GM12864 (cell line): ENCODE measurements around the gene AGRN.
"Not testable (repeated sequence)": the region's sequence is repeated elsewhere in the genome, so short reads cannot be mapped to it uniquely, and the experiment has no call there.

ENCODE experiments used
- DNase-seq: peaks from one replicate; pipeline ENCODE4 v3.0.0-alpha.2; 2011; ENCODE audit warnings: low read depth
- H3K4me3 ChIP-seq: 2 replicates; pipeline ENCODE4 v1.5.1; 2011; ENCODE audit warnings: mild to moderate bottlenecking, low read depth, low read length, control low read depth
- CTCF ChIP-seq: IDR thresholded peaks from 2 replicates; pipeline ENCODE4 v1.5.1; 2011; ENCODE audit warnings: low read depth, mild to moderate bottlenecking, moderate library complexity, low read length, control low read depth, inconsistent platforms; ENCODE audit errors: missing control alignments

Gene AGRN

GRCh38 chr1:1013922-1014648 lies 5.8 kb upstream of the AGRN start:
- DNase-seq, result no peak
- peak overlapping the region; percentile 100 for H3K4me3 ChIP-seq
- no peak for TF ChIP-seq CTCF

- no peak for DNase-seq
- TF ChIP-seq CTCF, result peak; percentile 49
- H3K4me3 ChIP-seq, result peak overlapping the region; percentile 100
Observed at GRCh38 chr1:1014799-1015681, 4.9 kb upstream of the AGRN start.

- not testable (repeated sequence) for DNase-seq, H3K4me3 ChIP-seq
Observed at GRCh38 chr1:1017397-1018320, 2.3 kb upstream of the AGRN start.

- not testable (repeated sequence) for H3K4me3 ChIP-seq, DNase-seq
Observed at GRCh38 chr1:1018321-1018685, 1.6 kb upstream of the AGRN start.

- peak overlapping the region; percentile 50 for H3K4me3 ChIP-seq
- no peak for DNase-seq
Observed at GRCh38 chr1:1019122-1019999, 559 bp upstream of the AGRN start.

GRCh38 chr1:1020415-1021009 lies 592 bp downstream of the AGRN start:
- no peak for TF ChIP-seq CTCF
- peak overlapping the region; percentile 66 for H3K4me3 ChIP-seq
- DNase-seq, result no peak

More at GRCh38 chr1:1019122-1019999, 559 bp upstream of the AGRN start:
- TF ChIP-seq CTCF, result peak; percentile 50
